Testis (tissue), 2 donors: ENCODE measurements around the gene DCDC2C.

ENCODE experiments used
- POLR2A ChIP-seq: fragments of 450-650 bp; IDR thresholded peaks from one replicate; pipeline ENCODE4 v1.6.1; 2017; ENCODE audit warnings: antibody characterized with exemption, mild to moderate bottlenecking, moderate library complexity
- TF ChIP-seq, protein P1 (sequence below), 3 experiments: fragments of 450-650 bp in 2 of 3; fragments of 200-600 bp in 1 of 3; sonication (generic) in 1 of 3; IDR thresholded peaks; one replicate each; pipeline ENCODE4 v1.5.1; 2016 to 2019; ENCODE audit warnings: antibody characterized with exemption in 3 of 3, mild to moderate bottlenecking in 2 of 3, moderate library complexity in 1 of 3

DNA sequence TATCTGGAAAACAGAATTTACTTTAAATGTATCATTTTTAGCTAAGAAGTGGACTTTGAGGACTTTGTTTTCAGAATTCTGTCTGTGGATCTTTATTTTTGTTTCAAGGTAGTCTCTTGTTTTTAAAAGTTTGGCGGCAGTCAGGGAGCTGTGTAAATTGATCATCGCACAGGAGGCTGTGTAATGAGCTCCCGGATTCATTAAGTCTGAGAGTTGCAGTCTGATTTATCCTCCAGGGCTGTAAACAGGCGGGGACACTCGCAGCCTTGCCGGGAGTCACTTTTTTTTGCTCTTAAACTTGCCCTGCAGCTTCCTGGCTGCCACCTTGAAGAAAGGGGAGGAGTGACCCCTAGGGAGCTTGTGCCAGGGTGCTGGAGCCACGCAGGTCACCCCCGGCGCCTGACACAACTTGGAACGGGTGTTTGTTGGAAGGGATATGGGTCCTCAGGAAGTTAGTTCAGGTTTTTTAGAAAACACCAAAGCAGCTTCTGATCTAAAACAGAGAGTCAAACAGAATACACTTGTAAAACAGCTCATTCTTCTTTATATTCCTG is 76.2 kb downstream of the DCDC2C start:
- TF ChIP-seq, protein P1, sequence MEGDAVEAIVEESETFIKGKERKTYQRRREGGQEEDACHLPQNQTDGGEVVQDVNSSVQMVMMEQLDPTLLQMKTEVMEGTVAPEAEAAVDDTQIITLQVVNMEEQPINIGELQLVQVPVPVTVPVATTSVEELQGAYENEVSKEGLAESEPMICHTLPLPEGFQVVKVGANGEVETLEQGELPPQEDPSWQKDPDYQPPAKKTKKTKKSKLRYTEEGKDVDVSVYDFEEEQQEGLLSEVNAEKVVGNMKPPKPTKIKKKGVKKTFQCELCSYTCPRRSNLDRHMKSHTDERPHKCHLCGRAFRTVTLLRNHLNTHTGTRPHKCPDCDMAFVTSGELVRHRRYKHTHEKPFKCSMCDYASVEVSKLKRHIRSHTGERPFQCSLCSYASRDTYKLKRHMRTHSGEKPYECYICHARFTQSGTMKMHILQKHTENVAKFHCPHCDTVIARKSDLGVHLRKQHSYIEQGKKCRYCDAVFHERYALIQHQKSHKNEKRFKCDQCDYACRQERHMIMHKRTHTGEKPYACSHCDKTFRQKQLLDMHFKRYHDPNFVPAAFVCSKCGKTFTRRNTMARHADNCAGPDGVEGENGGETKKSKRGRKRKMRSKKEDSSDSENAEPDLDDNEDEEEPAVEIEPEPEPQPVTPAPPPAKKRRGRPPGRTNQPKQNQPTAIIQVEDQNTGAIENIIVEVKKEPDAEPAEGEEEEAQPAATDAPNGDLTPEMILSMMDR (IDR thresholded peaks at IDR 0.05) = no peak
- TF ChIP-seq POLR2A = no peak
